Neural progenitor cell (in vitro differentiated cells): ENCODE results near the gene GALNT13.

Experiments used
- CTCF ChIP-seq: fragments of 200-600 bp; sonication (generic); IDR thresholded peaks from 2 replicates; pipeline ENCODE4 v1.5.1; 2017; ENCODE audit warnings: antibody characterized with exemption, mild to moderate bottlenecking
- EZH2 ChIP-seq: fragments of 200-600 bp; sonication (generic); IDR thresholded peaks from 2 replicates; pipeline ENCODE4 v1.6.1; 2017; ENCODE audit warnings: antibody characterized with exemption, mild to moderate bottlenecking, moderate library complexity

- TF ChIP-seq EZH2 (no peak), CTCF (no peak)
These were observed 357.0 kb downstream of the GALNT13 start for GRCh38 chr2:154228566-154229280.
